H1 (cell line): ENCODE data around the gene KLF7. TPM values are rescaled to one million over a fixed set of nuclear protein-coding genes. Genes with fewer than 3 reads are reported as not detected.

Experiments used
- CTCF ChIA-PET: fragments of 300-600 bp; sonication (Branson Sonifier 250); formaldehyde crosslinking; loops from one replicate; lab custom pipeline; 2021; ENCODE audit not compliant: partially characterized antibody; lab: Charles Lee
- POLR2A ChIA-PET: fragments of 300-600 bp; sonication (Branson Sonifier 250); formaldehyde crosslinking; loops from one replicate; lab custom pipeline; 2021; ENCODE audit warnings: inconsistent platforms; ENCODE audit not compliant: partially characterized antibody; lab: Charles Lee
- DNase-seq, 2 experiments: peaks; one replicate each; pipeline versions ENCODE4 v3.0.0 to v3.0.0-alpha.2; 2010 to 2022; ENCODE audit warnings: low spot score in 2 of 2, low read depth in 1 of 2, mixed read lengths in 1 of 2
- FAIRE-seq: peaks from 2 replicates; lab custom pipeline; 2011; peaks lifted over from hg19 to GRCh38; lab: Jason Lieb, UNC
- H2AFZ ChIP-seq: 2 replicates; pipeline ENCODE4 v1.8.1; 2012; ENCODE audit warnings: low read length, inconsistent platforms
- H2AK5ac ChIP-seq: 2 replicates; pipeline ENCODE4 v1.6.1; 2013; ENCODE audit warnings: low read depth, low read length
- H2BK120ac ChIP-seq: replicated peaks from 2 replicates; pipeline ENCODE3; 2013; ENCODE audit warnings: low read depth, low read length, inconsistent platforms
- H2BK12ac ChIP-seq: 2 replicates; pipeline ENCODE4 v1.6.1; 2013; ENCODE audit warnings: low read depth, low read length
- H2BK15ac ChIP-seq: 2 replicates; pipeline ENCODE4 v1.6.1; 2013; ENCODE audit warnings: low read length
- H2BK20ac ChIP-seq: 2 replicates; pipeline ENCODE4 v1.6.1; 2013; ENCODE audit warnings: low read length
- H2BK5ac ChIP-seq: 2 replicates; pipeline ENCODE4 v1.6.1; 2013; ENCODE audit warnings: low read depth, low read length
- H3K14ac ChIP-seq: 2 replicates; pipeline ENCODE4 v1.6.1; 2013; ENCODE audit warnings: inconsistent platforms; ENCODE audit not compliant: insufficient read length
- H3K18ac ChIP-seq: 2 replicates; pipeline ENCODE4 v1.6.1; 2013; ENCODE audit warnings: low read length; ENCODE audit errors: extremely low read depth
- H3K23ac ChIP-seq: 2 replicates; pipeline ENCODE4 v1.6.1; 2013; ENCODE audit warnings: inconsistent platforms; ENCODE audit not compliant: insufficient read length
- H3K23me2 ChIP-seq: 2 replicates; pipeline ENCODE4 v1.6.1; 2013; ENCODE audit warnings: low read depth, low read length
- H3K27ac ChIP-seq: 2 replicates; pipeline ENCODE4 v1.6.1; 2011; ENCODE audit warnings: low read depth, low read length, inconsistent platforms
- H3K27me3 ChIP-seq, 4 experiments: replicated peaks in 1 of 4; 1 replicate in 1 of 4; 2 replicates in 3 of 4; pipeline versions ENCODE4 v1.6.1 to v1.8.1; 2011 to 2013; ENCODE audit warnings: low read length in 3 of 4, mild to moderate bottlenecking in 3 of 4, inconsistent platforms in 2 of 4, mixed read lengths in 2 of 4, moderate library complexity in 1 of 4; ENCODE audit not compliant: control insufficient read depth in 3 of 4, insufficient read depth in 3 of 4; ENCODE audit errors: extremely low read depth in 1 of 4
- H3K36me3 ChIP-seq, 4 experiments: 2 replicates each; pipeline versions ENCODE4 v1.6.1 to v1.8.1; 2011 to 2013; ENCODE audit warnings: mild to moderate bottlenecking in 4 of 4, low read length in 3 of 4, moderate library complexity in 2 of 4, control low read depth in 1 of 4, inconsistent platforms in 1 of 4; ENCODE audit not compliant: insufficient read depth in 4 of 4, control insufficient read depth in 2 of 4
- H3K4ac ChIP-seq: replicated peaks from 2 replicates; pipeline ENCODE3; 2013; ENCODE audit warnings: low read length, low read depth, mixed read lengths, inconsistent platforms; ENCODE audit not compliant: insufficient read length
- H3K4me1 ChIP-seq, 4 experiments: replicated peaks in 1 of 4; 1 replicate in 1 of 4; 2 replicates in 3 of 4; pipeline versions ENCODE4 v1.6.1 to v1.8.1; 2011 to 2013; ENCODE audit warnings: low read length in 3 of 4, inconsistent platforms in 2 of 4, mixed read lengths in 1 of 4; ENCODE audit not compliant: insufficient read depth in 4 of 4, control insufficient read depth in 3 of 4
- H3K4me2 ChIP-seq, 2 experiments: 2 replicates each; pipeline versions ENCODE4 v1.6.1 to v1.8.1; 2011 to 2013; ENCODE audit warnings: low read depth in 2 of 2, low read length in 2 of 2, control low read depth in 1 of 2, inconsistent platforms in 1 of 2, mild to moderate bottlenecking in 1 of 2; ENCODE audit not compliant: insufficient read depth in 1 of 2
- H3K4me3 ChIP-seq, 4 experiments: fragments of 200-600, 300-600 bp in 1 of 4; sonication (generic), shearing (Covaris generic), sonication (Bioruptor Twin) in 1 of 4; 2 replicates each; pipeline versions ENCODE4 v1.5.1 to v1.8.1; 2011 to 2016; ENCODE audit warnings: low read length in 4 of 4, low read depth in 3 of 4, control low read depth in 2 of 4, inconsistent platforms in 2 of 4, mild to moderate bottlenecking in 2 of 4, mixed read lengths in 1 of 4, moderate library complexity in 1 of 4; ENCODE audit not compliant: insufficient read depth in 2 of 4; ENCODE audit errors: extremely low read depth in 1 of 4
- H3K56ac ChIP-seq: replicated peaks from 2 replicates; pipeline ENCODE3; 2013; ENCODE audit warnings: low read depth, mild to moderate bottlenecking, mixed read lengths, low read length, inconsistent platforms; ENCODE audit not compliant: insufficient read length
- H3K79me1 ChIP-seq: 2 replicates; pipeline ENCODE4 v1.6.1; 2013; ENCODE audit warnings: low read depth, low read length, control low read depth
- H3K79me2 ChIP-seq, 2 experiments: 2 replicates each; pipeline versions ENCODE4 v1.6.1 to v1.8.1; 2012 to 2013; ENCODE audit warnings: low read length in 2 of 2, mild to moderate bottlenecking in 2 of 2, inconsistent platforms in 1 of 2; ENCODE audit not compliant: insufficient read depth in 2 of 2, control insufficient read depth in 1 of 2
- H3K9ac ChIP-seq, 4 experiments: replicated peaks in 1 of 4; 1 replicate in 1 of 4; 2 replicates in 3 of 4; pipeline versions ENCODE4 v1.6.1 to v1.8.1; 2011 to 2013; ENCODE audit warnings: low read depth in 3 of 4, low read length in 3 of 4, control low read depth in 2 of 4, mild to moderate bottlenecking in 2 of 4, moderate library complexity in 2 of 4, inconsistent platforms in 1 of 4; ENCODE audit errors: extremely low read depth in 1 of 4
- H3K9me3 ChIP-seq, 2 experiments: 2 replicates each; pipeline versions ENCODE4 v1.6.1 to v1.8.1; 2012 to 2013; ENCODE audit warnings: mild to moderate bottlenecking in 2 of 2, moderate library complexity in 2 of 2, control low read depth in 1 of 2, inconsistent platforms in 1 of 2, low read depth in 1 of 2, low read length in 1 of 2, mixed read lengths in 1 of 2; ENCODE audit not compliant: insufficient read depth in 2 of 2
- H4K20me1 ChIP-seq, 2 experiments: replicated peaks in 1 of 2; 2 replicates each; pipeline versions ENCODE3 to v1.8.1; 2011 to 2013; ENCODE audit warnings: inconsistent platforms in 2 of 2, low read length in 2 of 2, mild to moderate bottlenecking in 1 of 2; ENCODE audit not compliant: insufficient read depth in 2 of 2, control insufficient read depth in 1 of 2
- H4K5ac ChIP-seq: 2 replicates; pipeline ENCODE4 v1.6.1; 2013; ENCODE audit warnings: low read length, low read depth, mixed read lengths, inconsistent platforms; ENCODE audit not compliant: insufficient read length
- H4K8ac ChIP-seq: 2 replicates; pipeline ENCODE4 v1.8.0; 2013; ENCODE audit warnings: mild to moderate bottlenecking, moderate library complexity, low read length, inconsistent platforms; ENCODE audit not compliant: insufficient read depth; ENCODE audit errors: extremely low read depth
- H4K91ac ChIP-seq: replicated peaks from 2 replicates; pipeline ENCODE3; 2013; ENCODE audit warnings: low read length, mixed read lengths, inconsistent platforms; ENCODE audit not compliant: insufficient read length
- GABPA ChIP-seq: IDR thresholded peaks from 2 replicates; pipeline ENCODE4 v1.6.1; 2011; ENCODE audit warnings: mild to moderate bottlenecking, low read length, moderate library complexity, borderline replicate concordance; ENCODE audit not compliant: insufficient read depth
- JUND ChIP-seq: IDR thresholded peaks from 2 replicates; pipeline ENCODE4 v1.6.1; 2011; ENCODE audit warnings: mild to moderate bottlenecking, improper control_type of control experiment, low read length
- POLR2AphosphoS5 ChIP-seq: IDR thresholded peaks from 2 replicates; pipeline ENCODE4 v1.6.1; 2011; ENCODE audit warnings: low read depth, low read length
- RFX5 ChIP-seq: IDR thresholded peaks from 2 replicates; pipeline ENCODE4 v1.6.1; 2011; ENCODE audit warnings: low read depth, low read length, improper control_type of control experiment, borderline replicate concordance
- RXRA ChIP-seq: IDR thresholded peaks from 2 replicates; pipeline ENCODE4 v1.6.1; 2011; ENCODE audit warnings: low read depth, mild to moderate bottlenecking, low read length, moderate library complexity; ENCODE audit not compliant: insufficient read depth
- SIX5 ChIP-seq: IDR thresholded peaks from 2 replicates; pipeline ENCODE4 v1.6.1; 2011; ENCODE audit warnings: mild to moderate bottlenecking, low read depth, low read length
- WGBS, 2 experiments: shearing (Covaris generic) in 1 of 2; methylation state at CpG; one replicate each; pipeline versions ENCODE4 v1.1.6 to v1.1.7; 2013 to 2015; ENCODE audit warnings: low lambda C conversion rate in 2 of 2, mixed read lengths in 2 of 2, inconsistent platforms in 1 of 2, low coverage in 1 of 2, missing lambda C conversion rate in 1 of 2; ENCODE audit not compliant: insufficient replicate concordance in 2 of 2, insufficient coverage in 1 of 2, insufficient read length in 1 of 2; ENCODE audit errors: extremely low coverage in 1 of 2, missing lambda C conversion rate in 1 of 2; 5-methylcytosine and 5-hydroxymethylcytosine counted together
- polyA plus RNA-seq, 7 experiments: library from polyadenylated mRNA; depleted of rRNA in 3 of 7; stranded (reverse) in 5 of 7; unstranded in 2 of 7; fragments of >200 nt in 5 of 7; fragments of 200-250 nt in 2 of 7; gene quantifications; 1 replicate in 5 of 7; 2 replicates in 1 of 7; 4 replicates in 1 of 7; pipeline versions ENCODE4 v1.2.1 to v1.2.3, GENCODE V29; 2011 to 2013; ENCODE audit warnings: missing spikeins in 2 of 7, mixed read lengths in 2 of 7
- total RNA-seq: library from RNA; stranded (reverse); fragmentation: NEBNext Ultra II Directional; extraction: Animal tissue kit (Norgen Biotek cat#: 25700); gene quantifications from 2 replicates; pipeline ENCODE4 v1.2.1, GENCODE V29; 2021

The KLF7 gene
- total and polyA plus RNA-seq, 2 of the 8 experiments (the other 6 are each of a cell fraction or from before 2014, with no cell fraction given): 9.6 to 23.3 TPM

DNA sequence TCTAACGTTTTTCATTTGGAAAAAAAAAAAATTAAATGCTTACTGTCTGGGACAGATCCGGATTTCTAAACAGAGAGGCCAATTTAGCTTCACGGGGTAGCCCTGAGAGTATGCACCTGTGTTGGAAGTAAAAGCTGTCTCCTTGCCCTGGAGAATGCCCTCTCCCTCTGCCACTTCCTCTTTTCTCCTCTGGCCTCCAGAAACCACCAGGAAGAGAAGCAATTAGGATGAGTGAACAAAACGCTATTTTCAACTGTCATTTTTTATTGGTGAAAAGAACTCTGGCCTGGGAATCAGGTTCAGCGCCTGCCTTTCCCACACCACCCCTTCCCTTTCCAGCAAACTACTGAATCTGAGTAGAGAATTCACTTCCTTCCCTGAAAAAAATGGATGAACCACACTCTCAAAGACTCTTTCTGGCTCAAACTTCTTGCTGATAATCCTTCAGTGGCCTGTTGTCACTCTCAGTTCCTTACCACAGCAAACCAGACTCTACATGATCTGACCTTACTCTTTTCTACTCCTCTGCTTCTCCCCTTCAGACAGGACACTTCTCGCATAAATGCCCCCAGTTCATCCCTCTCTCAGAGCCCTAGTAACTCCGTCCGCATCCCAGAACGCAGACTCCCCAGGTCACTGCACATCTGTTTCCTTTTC lies 29.8 kb downstream of the KLF7 start:
- TF ChIP-seq RXRA (no peak), RFX5 (no peak), SIX5 (no peak), JUND (no peak), POLR2AphosphoS5 (no peak), GABPA (no peak)
- no peaks in the 10 kb centered on the region for H3K79me1 ChIP-seq
- H2BK15ac ChIP-seq: no peak overlapping the region
- H3K23ac ChIP-seq: no peak overlapping the region
- CTCF ChIA-PET: interaction anchor here (0.7 kb wide), 3 partner anchors 94 to 341 kb away, joined by 3 to 4 read pairs (median 3); no protein-coding TSS in a partner anchor
- 85% methylated on average over 9 of the region's 9 CpGs; no CpG with 5 or more reads in 1 of the 2 experiments for WGBS, 2 experiments
- no peak overlapping the region for H3K4me3 ChIP-seq
- H3K9ac ChIP-seq: no peak overlapping the region; a peak in 1 of 7 replicates
- no peak overlapping the region for H3K56ac ChIP-seq
- H4K20me1 ChIP-seq: no peaks in the 10 kb centered on the region
- peaks cover 3 to 25% (median 11%) of the 10 kb centered on the region in 4 experiments; a peak in 5 of 7 replicates for H3K4me1 ChIP-seq
- no peak overlapping the region for H4K5ac ChIP-seq
- H3K27ac ChIP-seq: no peak overlapping the region
- H2AK5ac ChIP-seq: no peak overlapping the region
- no peak overlapping the region for H2BK5ac ChIP-seq
- no peaks in the 10 kb centered on the region; a peak in 1 of 8 replicates for H3K36me3 ChIP-seq
- H2BK120ac ChIP-seq: no peak overlapping the region
- no peak overlapping the region for H3K4me2 ChIP-seq
- POLR2A ChIA-PET: interaction anchor here (0.7 to 1.4 kb wide), 2 partner anchors 31 to 205 kb away, joined by 3 to 4 read pairs; partner anchors contain the start of gene KLF7
- no peak overlapping the region for H2BK20ac ChIP-seq
- H2BK12ac ChIP-seq: no peak overlapping the region
- DNase-seq: no peak
- no peak overlapping the region for H3K14ac ChIP-seq
- no peak overlapping the region for H3K18ac ChIP-seq
- no peak for FAIRE-seq
- no peaks in the 10 kb centered on the region for H3K23me2 ChIP-seq
- H3K79me2 ChIP-seq: peaks cover 0 to 66% of the 10 kb centered on the region in 2 experiments
- no peak overlapping the region for H4K91ac ChIP-seq
- peaks cover 0 to 2% of the 10 kb centered on the region in 2 experiments; a peak in 1 of 4 replicates for H3K9me3 ChIP-seq
- no peaks in the 10 kb centered on the region for H3K27me3 ChIP-seq
- H2AFZ ChIP-seq: no peak overlapping the region
- no peak overlapping the region for H4K8ac ChIP-seq
- no peak overlapping the region for H3K4ac ChIP-seq
